ENCODE results near the gene VPS51. TPM values are rescaled to one million over a fixed set of nuclear protein-coding genes. Genes with fewer than 3 reads are reported as not detected.
A peak's percentile ranks its signal among the peaks of the same experiment; 100 is the strongest.

The VPS51 gene
- total and polyA plus RNA-seq, 2 of the 13 experiments (the other 11 are each of a cell fraction or from before 2014, with no cell fraction given) = 76.3 to 90.6 TPM

- TF ChIP-seq ZNF562 (CRISPR knock-in tag; IDR thresholded peaks at IDR 0.05; ENCODE audit: borderline replicate concordance) = no peak
- 0 out of 2 replicates have a peak, but pooled peaks have one; percentile 18 for TF ChIP-seq GFI1 (CRISPR knock-in tag; IDR thresholded peaks at IDR 0.05; ENCODE audit: borderline replicate concordance)
- TF ChIP-seq HNF4G (IDR thresholded peaks at IDR 0.05; ENCODE audit: borderline replicate concordance, low read depth, low read length) = no peak
- TF ChIP-seq HNF4G (CRISPR knock-in tag; IDR thresholded peaks at IDR 0.05; ENCODE audit: borderline replicate concordance, low read depth) = no peak
- TF ChIP-seq NR2F1 (CRISPR knock-in tag; IDR thresholded peaks at IDR 0.05) = no peak
- no peak for TF ChIP-seq ZNF781 (CRISPR knock-in tag; IDR thresholded peaks at IDR 0.05; ENCODE audit: borderline replicate concordance, not compliant biosample characterization)
- TF ChIP-seq SETDB1 (CRISPR knock-in tag; IDR thresholded peaks at IDR 0.05; ENCODE audit: borderline replicate concordance) = no peak
- TF ChIP-seq, protein P1, sequence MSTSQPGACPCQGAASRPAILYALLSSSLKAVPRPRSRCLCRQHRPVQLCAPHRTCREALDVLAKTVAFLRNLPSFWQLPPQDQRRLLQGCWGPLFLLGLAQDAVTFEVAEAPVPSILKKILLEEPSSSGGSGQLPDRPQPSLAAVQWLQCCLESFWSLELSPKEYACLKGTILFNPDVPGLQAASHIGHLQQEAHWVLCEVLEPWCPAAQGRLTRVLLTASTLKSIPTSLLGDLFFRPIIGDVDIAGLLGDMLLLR (CRISPR knock-in tag; IDR thresholded peaks at IDR 0.05) = no peak
- no peak for TF ChIP-seq ZGPAT (CRISPR knock-in tag; IDR thresholded peaks at IDR 0.05)
- TF ChIP-seq SAFB2 (CRISPR knock-in tag; IDR thresholded peaks at IDR 0.05; ENCODE audit: borderline replicate concordance, low read depth) = no peak; the same call in 1 of the 2 replicates
- TF ChIP-seq ZXDC (CRISPR knock-in tag; IDR thresholded peaks at IDR 0.05) = peak; percentile 30; the same call in 1 of the 2 replicates
- TF ChIP-seq MBD4 (IDR thresholded peaks at IDR 0.05; ENCODE audit: borderline replicate concordance, low read length) = no peak
- TF ChIP-seq ARID4A (CRISPR knock-in tag; IDR thresholded peaks at IDR 0.05; ENCODE audit: borderline replicate concordance) = no peak
- no peak for TF ChIP-seq ZNF629 (CRISPR knock-in tag; conservative IDR thresholded peaks at IDR 0.05)
- TF ChIP-seq CEBPZ (IDR thresholded peaks at IDR 0.05; ENCODE audit: low read length) = no peak
Observed at GRCh38 chr11:65134952-65135632, 39.1 kb downstream of the VPS51 start (continued).
